Right lobe of liver (tissue), 4 donors: ENCODE data around the gene ANKRD18A.
"Not testable (repeated sequence)": the region's sequence is repeated elsewhere in the genome, so short reads cannot be mapped to it uniquely, and the experiment has no call there.

ENCODE experiments used
- CTCF ChIP-seq, 4 donors: fragments of 200-600 bp in 3 of 4; fragments of 450-650 bp in 1 of 4; IDR thresholded peaks; one replicate each; pipeline versions ENCODE4 v1.5.1 to v1.8.0; 2016 to 2022; ENCODE audit warnings: antibody characterized with exemption in 4 of 4, mild to moderate bottlenecking in 2 of 4
- POLR2A ChIP-seq: fragments of 450-650 bp; IDR thresholded peaks from one replicate; pipeline ENCODE4 v1.6.1; 2017; ENCODE audit warnings: antibody characterized with exemption, mild to moderate bottlenecking
- donor health status: DM: no; HTN: no; CAD: no.
- donor health status: DM: no; HTN: no; CAD: no.
- donor health status: DM: no; HTN: yes; CAD: no.

GRCh38 chr9:38554966-38555365, 65.4 kb downstream of the ANKRD18A start:
- TF ChIP-seq CTCF (IDR thresholded peaks at IDR 0.05); POLR2A: not testable (repeated sequence)
